Stomach smooth muscle (tissue), 2 donors: ENCODE results near the gene ZBTB38.

Source experiments
- H3K27ac ChIP-seq: one replicate; pipeline ENCODE4 v1.7.0; 2013; ENCODE audit warnings: mild to moderate bottlenecking, low read length, inconsistent platforms
- H3K27me3 ChIP-seq, 2 donors: one replicate each; pipeline ENCODE4 v1.7.0; 2013; ENCODE audit warnings: low read length in 2 of 2; ENCODE audit not compliant: insufficient read depth in 2 of 2, control insufficient read depth in 1 of 2
- H3K36me3 ChIP-seq, 2 donors: one replicate each; pipeline ENCODE4 v1.7.0; 2013; ENCODE audit warnings: low read length in 2 of 2; ENCODE audit not compliant: control insufficient read depth in 2 of 2, insufficient read depth in 2 of 2
- H3K4me1 ChIP-seq: one replicate; pipeline ENCODE4 v1.7.0; 2013; ENCODE audit warnings: low read length; ENCODE audit not compliant: control insufficient read depth, insufficient read depth
- H3K4me3 ChIP-seq, 2 donors: one replicate each; pipeline ENCODE4 v1.7.0; 2013; ENCODE audit warnings: low read length in 2 of 2
- H3K9ac ChIP-seq, 2 donors: one replicate each; pipeline ENCODE4 v1.7.0; 2013; ENCODE audit warnings: low read length in 2 of 2, mild to moderate bottlenecking in 1 of 2
- H3K9me3 ChIP-seq, 2 donors: one replicate each; pipeline ENCODE4 v1.7.0; 2013; ENCODE audit warnings: low read length in 2 of 2; ENCODE audit not compliant: control insufficient read depth in 2 of 2
- donor health status: healthy.
- donor health status: Pancreatic carcinoma.

ZBTB38 gene

GRCh38 chr3:141397996-141398395, 29.7 kb downstream of the ZBTB38 start:
- H3K4me1 ChIP-seq, result peaks cover 4% of the 10 kb centered on the region
- peaks cover 0 to 4% of the 10 kb centered on the region in 2 donors for H3K36me3 ChIP-seq
- H3K9me3 ChIP-seq, result no peaks in the 10 kb centered on the region
- no peak overlapping the region for H3K27ac ChIP-seq
- no peak overlapping the region for H3K4me3 ChIP-seq
- H3K9ac ChIP-seq, result no peak overlapping the region
- H3K27me3 ChIP-seq, result no peaks in the 10 kb centered on the region

- H3K27ac ChIP-seq, result no peak overlapping the region
- peaks cover 3 to 7% of the 10 kb centered on the region in 2 donors for H3K36me3 ChIP-seq
- no peak overlapping the region for H3K9ac ChIP-seq
- no peak overlapping the region for H3K4me3 ChIP-seq
- H3K9me3 ChIP-seq, result no peaks in the 10 kb centered on the region
- H3K4me1 ChIP-seq, result peaks cover 11% of the 10 kb centered on the region
- H3K27me3 ChIP-seq, result no peaks in the 10 kb centered on the region
These were observed 30.9 kb downstream of the ZBTB38 start for GRCh38 chr3:141399200-141399599.

GRCh38 chr3:141400073-141400971, 32.0 kb downstream of the ZBTB38 start:
- Histone ChIP-seq H3K4me3 (no peak overlapping the region), H3K27ac (peak overlapping the region; percentile 73)

GRCh38 chr3:141401095-141401494, 32.8 kb downstream of the ZBTB38 start:
- H3K27me3 ChIP-seq, result no peaks in the 10 kb centered on the region
- H3K9ac ChIP-seq, result peak overlapping the region in 1 of 2 donors; percentile 95
- H3K36me3 ChIP-seq, result peaks cover 9 to 21% of the 10 kb centered on the region in 2 donors
- H3K4me3 ChIP-seq, result no peak overlapping the region
- no peaks in the 10 kb centered on the region for H3K9me3 ChIP-seq
- peaks cover 20% of the 10 kb centered on the region for H3K4me1 ChIP-seq
- peak overlapping the region; percentile 95 for H3K27ac ChIP-seq

More at GRCh38 chr3:141400073-141400971, 32.0 kb downstream of the ZBTB38 start:
- Histone ChIP-seq H3K9me3 (no peaks in the 10 kb centered on the region), H3K36me3 (peaks cover 3 to 13% of the 10 kb centered on the region in 2 donors), H3K4me1 (peaks cover 17% of the 10 kb centered on the region), H3K27me3 (no peaks in the 10 kb centered on the region), H3K9ac (peak overlapping the region; percentile 14 to 30)

- Histone ChIP-seq H3K4me1 (peaks cover 27% of the 10 kb centered on the region), H3K27ac (peak overlapping the region; percentile 95), H3K36me3 (peaks cover 9 to 23% of the 10 kb centered on the region in 2 donors), H3K27me3 (no peaks in the 10 kb centered on the region), H3K4me3 (peak overlapping the region; percentile 73 to 87), H3K9me3 (no peaks in the 10 kb centered on the region), H3K9ac (peak overlapping the region; percentile 90 to 95)
These were observed 33.5 kb downstream of the ZBTB38 start for GRCh38 chr3:141401573-141402475.

GRCh38 chr3:141402476-141403171, 34.3 kb downstream of the ZBTB38 start:
- peak overlapping the region; percentile 95 for H3K27ac ChIP-seq
- peaks cover 9 to 20% of the 10 kb centered on the region in 2 donors for H3K36me3 ChIP-seq
- peak overlapping the region; percentile 90 to 95 for H3K9ac ChIP-seq
- peaks cover 27% of the 10 kb centered on the region for H3K4me1 ChIP-seq
- H3K4me3 ChIP-seq, result peak overlapping the region; percentile 84 to 87
- no peaks in the 10 kb centered on the region for H3K9me3 ChIP-seq
- no peaks in the 10 kb centered on the region for H3K27me3 ChIP-seq

- peaks cover 27% of the 10 kb centered on the region for H3K4me1 ChIP-seq
- H3K4me3 ChIP-seq, result peak overlapping the region; percentile 84 to 87
- no peaks in the 10 kb centered on the region for H3K9me3 ChIP-seq
- H3K9ac ChIP-seq, result peak overlapping the region; percentile 90 to 95
- H3K27me3 ChIP-seq, result no peaks in the 10 kb centered on the region
- peaks cover 9 to 20% of the 10 kb centered on the region in 2 donors for H3K36me3 ChIP-seq
- H3K27ac ChIP-seq, result peak overlapping the region; percentile 95
These were observed 35.3 kb downstream of the ZBTB38 start for GRCh38 chr3:141403576-141403975.

- Histone ChIP-seq H3K27me3 (no peaks in the 10 kb centered on the region), H3K36me3 (peaks cover 9 to 20% of the 10 kb centered on the region in 2 donors), H3K9me3 (no peaks in the 10 kb centered on the region), H3K4me1 (peaks cover 36% of the 10 kb centered on the region), H3K27ac (peak overlapping the region; percentile 95), H3K9ac (no peak overlapping the region), H3K4me3 (no peak overlapping the region)
These were observed 36.7 kb downstream of the ZBTB38 start for GRCh38 chr3:141405025-141405424.

- peaks cover 9 to 20% of the 10 kb centered on the region in 2 donors for H3K36me3 ChIP-seq
- H3K4me1 ChIP-seq, result peaks cover 41% of the 10 kb centered on the region
- H3K9ac ChIP-seq, result no peak overlapping the region
These were observed 37.3 kb downstream of the ZBTB38 start for GRCh38 chr3:141405591-141405990.

GRCh38 chr3:141406265-141406664, 38.0 kb downstream of the ZBTB38 start:
- peak overlapping the region; percentile 29 to 34 for H3K9ac ChIP-seq
- no peaks in the 10 kb centered on the region for H3K27me3 ChIP-seq

More at GRCh38 chr3:141405591-141405990, 37.3 kb downstream of the ZBTB38 start:
- H3K27me3 ChIP-seq, result no peaks in the 10 kb centered on the region
- peak overlapping the region; percentile 80 for H3K27ac ChIP-seq
- no peak overlapping the region for H3K4me3 ChIP-seq
- H3K9me3 ChIP-seq, result no peaks in the 10 kb centered on the region

More at GRCh38 chr3:141406265-141406664, 38.0 kb downstream of the ZBTB38 start:
- H3K27ac ChIP-seq, result peak overlapping the region; percentile 80
- no peaks in the 10 kb centered on the region for H3K9me3 ChIP-seq
- peaks cover 44% of the 10 kb centered on the region for H3K4me1 ChIP-seq
- H3K4me3 ChIP-seq, result peak overlapping the region in 1 of 2 donors; percentile 30
- peaks cover 9 to 20% of the 10 kb centered on the region in 2 donors for H3K36me3 ChIP-seq
